Endothelial cell (in vitro differentiated cells): ENCODE data around the gene ZEB2. TPM values are rescaled to one million over a fixed set of nuclear protein-coding genes. Genes with fewer than 3 reads are reported as not detected.

Experiments used
- DNase-seq: peaks from one replicate; pipeline ENCODE4 v3.0.0; 2021; ENCODE audit warnings: low spot score
- H3K27ac Mint-ChIP-seq: one replicate; pipeline ENCODE4 v1.8.0; 2021; ENCODE audit warnings: mixed read lengths, inconsistent platforms; ENCODE audit not compliant: unreplicated experiment
- H3K27me3 Mint-ChIP-seq: one replicate; pipeline ENCODE4 v1.8.0; 2021; ENCODE audit warnings: mild to moderate bottlenecking, moderate library complexity, mixed read lengths, inconsistent platforms; ENCODE audit not compliant: unreplicated experiment
- H3K36me3 Mint-ChIP-seq: one replicate; pipeline ENCODE4 v1.8.0; 2021; ENCODE audit warnings: mild to moderate bottlenecking, low read depth, mixed read lengths, inconsistent platforms; ENCODE audit not compliant: unreplicated experiment
- H3K4me1 Mint-ChIP-seq: one replicate; pipeline ENCODE4 v1.8.0; 2021; ENCODE audit warnings: mild to moderate bottlenecking, mixed read lengths, inconsistent platforms; ENCODE audit not compliant: unreplicated experiment
- H3K4me3 Mint-ChIP-seq: one replicate; pipeline ENCODE4 v1.8.0; 2021; ENCODE audit warnings: mild to moderate bottlenecking, mixed read lengths, inconsistent platforms; ENCODE audit not compliant: unreplicated experiment
- H3K9me3 Mint-ChIP-seq: one replicate; pipeline ENCODE4 v1.8.0; 2021; ENCODE audit warnings: mixed read lengths, inconsistent platforms; ENCODE audit not compliant: unreplicated experiment
- total RNA-seq: library from RNA; stranded (reverse); fragmentation: NEBNext Ultra II Directional; extraction: Animal tissue kit (Norgen Biotek cat#: 25700); gene quantifications from one replicate; pipeline ENCODE4 v1.2.1, GENCODE V29; 2021; ENCODE audit not compliant: unreplicated experiment
- TF ChIP-seq, protein P1 (sequence below): fragments of 200-600 bp; sonication (generic); IDR thresholded peaks from one replicate; pipeline ENCODE4 v1.5.0; 2021; ENCODE audit warnings: antibody characterized with exemption; ENCODE audit not compliant: unreplicated experiment

Gene ZEB2
- total RNA-seq, 1 donor from 2014 or later = 109 TPM

DNA sequence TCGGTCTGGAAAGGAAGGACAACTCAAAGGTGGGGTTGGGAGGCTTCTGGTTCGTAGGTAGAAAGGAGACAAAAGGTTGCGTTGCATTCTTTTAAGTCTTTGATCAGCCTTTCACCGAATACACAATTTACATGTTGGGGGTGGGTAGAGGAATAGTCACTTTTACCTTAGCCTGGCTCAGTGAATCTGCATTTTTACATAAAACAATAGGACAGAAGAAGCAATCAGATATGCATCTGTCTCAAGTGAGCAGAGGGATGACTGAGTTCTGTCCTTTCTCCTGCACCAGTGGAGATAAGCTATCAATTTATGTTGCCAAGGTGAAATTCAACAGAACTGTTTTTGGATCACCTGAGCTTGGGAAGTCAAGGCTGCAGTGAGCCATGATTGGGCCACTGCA lies 173.7 kb downstream of the ZEB2 start:
- no peak overlapping the region for H3K4me3 Mint-ChIP-seq
- peaks cover 33% of the 10 kb centered on the region for H3K4me1 Mint-ChIP-seq
- TF ChIP-seq, protein P1, sequence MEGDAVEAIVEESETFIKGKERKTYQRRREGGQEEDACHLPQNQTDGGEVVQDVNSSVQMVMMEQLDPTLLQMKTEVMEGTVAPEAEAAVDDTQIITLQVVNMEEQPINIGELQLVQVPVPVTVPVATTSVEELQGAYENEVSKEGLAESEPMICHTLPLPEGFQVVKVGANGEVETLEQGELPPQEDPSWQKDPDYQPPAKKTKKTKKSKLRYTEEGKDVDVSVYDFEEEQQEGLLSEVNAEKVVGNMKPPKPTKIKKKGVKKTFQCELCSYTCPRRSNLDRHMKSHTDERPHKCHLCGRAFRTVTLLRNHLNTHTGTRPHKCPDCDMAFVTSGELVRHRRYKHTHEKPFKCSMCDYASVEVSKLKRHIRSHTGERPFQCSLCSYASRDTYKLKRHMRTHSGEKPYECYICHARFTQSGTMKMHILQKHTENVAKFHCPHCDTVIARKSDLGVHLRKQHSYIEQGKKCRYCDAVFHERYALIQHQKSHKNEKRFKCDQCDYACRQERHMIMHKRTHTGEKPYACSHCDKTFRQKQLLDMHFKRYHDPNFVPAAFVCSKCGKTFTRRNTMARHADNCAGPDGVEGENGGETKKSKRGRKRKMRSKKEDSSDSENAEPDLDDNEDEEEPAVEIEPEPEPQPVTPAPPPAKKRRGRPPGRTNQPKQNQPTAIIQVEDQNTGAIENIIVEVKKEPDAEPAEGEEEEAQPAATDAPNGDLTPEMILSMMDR = no peak
- no peaks in the 10 kb centered on the region for H3K36me3 Mint-ChIP-seq
- DNase-seq = no peak
- no peaks in the 10 kb centered on the region for H3K27me3 Mint-ChIP-seq
- no peak overlapping the region for H3K27ac Mint-ChIP-seq
- H3K9me3 Mint-ChIP-seq = no peaks in the 10 kb centered on the region

DNA sequence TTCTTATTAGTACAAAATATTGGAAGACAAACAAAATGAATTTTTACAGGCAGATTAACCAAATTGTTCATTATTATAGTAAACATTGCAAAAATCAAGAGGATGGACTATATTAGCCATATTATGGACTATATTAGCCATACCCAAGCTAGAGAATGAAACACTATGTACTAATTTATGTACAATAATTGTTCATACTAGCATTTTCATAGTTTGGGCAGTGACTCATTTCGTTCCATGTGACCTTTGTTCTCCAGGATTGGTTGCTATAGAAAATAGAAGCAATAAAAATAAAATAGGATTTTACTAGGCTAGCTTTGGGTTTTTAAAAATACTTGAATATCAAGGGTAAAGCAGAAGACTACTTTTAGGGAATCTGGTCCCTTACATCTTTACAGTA lies 176.8 kb downstream of the ZEB2 start:
- H3K27me3 Mint-ChIP-seq = peaks cover 2% of the 10 kb centered on the region
- no peak overlapping the region for H3K4me3 Mint-ChIP-seq
- H3K4me1 Mint-ChIP-seq = peaks cover 13% of the 10 kb centered on the region
- H3K27ac Mint-ChIP-seq = no peak overlapping the region
- DNase-seq = no peak
- TF ChIP-seq, protein P1 = no peak
- no peaks in the 10 kb centered on the region for H3K36me3 Mint-ChIP-seq
- H3K9me3 Mint-ChIP-seq = no peaks in the 10 kb centered on the region

DNA sequence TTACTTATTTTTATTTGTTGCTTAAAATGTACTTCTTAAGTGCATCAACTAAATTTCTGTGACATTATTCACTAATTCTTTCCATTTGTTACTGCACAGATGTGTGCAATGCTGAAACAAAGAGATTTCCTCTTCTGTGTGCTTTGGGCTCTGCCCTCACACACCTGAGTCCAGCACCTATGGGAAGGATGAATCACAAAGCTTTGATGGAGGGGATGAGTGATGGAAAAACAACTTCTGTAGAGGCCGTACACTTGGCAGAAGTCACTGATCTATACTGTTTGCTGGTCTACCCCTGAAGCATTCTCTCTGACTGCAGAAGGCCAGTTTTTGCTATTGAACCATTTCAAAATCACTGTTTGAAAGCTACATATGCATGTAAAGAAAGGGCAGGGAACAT lies 178.4 kb downstream of the ZEB2 start:
- Mint-ChIP-seq H3K27ac (no peak overlapping the region), H3K27me3 (peaks cover 3% of the 10 kb centered on the region), H3K36me3 (no peaks in the 10 kb centered on the region), H3K4me3 (no peak overlapping the region), H3K4me1 (peaks cover 4% of the 10 kb centered on the region), H3K9me3 (no peaks in the 10 kb centered on the region)
- no peak for DNase-seq
- TF ChIP-seq, protein P1 = no peak

DNA sequence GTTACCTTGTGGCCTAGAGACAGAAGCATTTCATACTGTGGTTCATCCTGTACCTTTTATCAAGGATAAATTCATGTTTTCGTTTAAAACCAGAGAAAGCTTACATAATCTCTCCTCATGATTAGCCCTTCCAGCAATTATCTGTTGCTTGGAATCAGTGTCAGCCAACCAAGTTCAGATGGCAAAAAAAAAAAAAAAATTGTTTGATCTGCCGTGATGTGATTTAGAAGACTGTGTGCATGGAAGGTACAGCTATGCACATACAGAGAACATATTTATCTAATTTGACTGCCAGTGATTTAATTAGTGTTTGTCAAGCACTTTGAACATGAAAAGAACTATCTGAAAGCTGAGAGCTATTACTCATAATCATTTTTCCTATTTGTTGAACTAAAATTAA lies 180.9 kb downstream of the ZEB2 start:
- H3K4me3 Mint-ChIP-seq = no peak overlapping the region
- no peak overlapping the region for H3K27ac Mint-ChIP-seq
- TF ChIP-seq, protein P1 = no peak
- H3K36me3 Mint-ChIP-seq = no peaks in the 10 kb centered on the region
- peaks cover 4% of the 10 kb centered on the region for H3K27me3 Mint-ChIP-seq
- H3K4me1 Mint-ChIP-seq = peaks cover 2% of the 10 kb centered on the region
- DNase-seq = no peak
- H3K9me3 Mint-ChIP-seq = no peaks in the 10 kb centered on the region

DNA sequence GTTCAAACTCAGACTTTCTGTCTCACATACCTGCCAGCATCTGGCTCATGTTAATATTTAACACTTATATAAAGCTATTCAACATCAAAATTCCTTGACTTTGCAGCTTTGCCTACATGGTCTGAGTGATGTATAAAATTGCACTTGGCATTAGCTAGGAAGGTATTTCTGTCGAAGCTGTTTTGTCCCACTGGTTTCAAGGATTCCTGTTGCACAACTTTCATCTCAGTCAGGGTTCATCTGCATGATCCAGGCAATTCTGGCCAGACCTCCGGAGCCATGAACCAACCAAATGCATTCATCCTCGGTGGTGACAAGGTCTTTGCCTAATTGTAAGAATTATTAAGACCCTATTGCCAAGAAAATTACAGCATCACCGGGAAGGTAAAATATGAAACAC lies 185.4 kb downstream of the ZEB2 start:
- Mint-ChIP-seq H3K4me3 (no peak overlapping the region), H3K4me1 (peaks cover 16% of the 10 kb centered on the region), H3K27ac (no peak overlapping the region), H3K27me3 (peaks cover 8% of the 10 kb centered on the region), H3K9me3 (no peaks in the 10 kb centered on the region), H3K36me3 (peaks cover 4% of the 10 kb centered on the region)
- no peak for DNase-seq
- TF ChIP-seq, protein P1 = no peak
